Thyroid gland (tissue), 4 donors: Measurements from ENCODE around the gene ZNF618.

Experiments
- CTCF ChIP-seq, 6 experiments: fragments of 200-600 bp in 3 of 6; fragments of 450-650 bp in 3 of 6; sonication (generic) in 3 of 6; IDR thresholded peaks; one replicate each; pipeline ENCODE4 v1.5.1; 2016 to 2019; ENCODE audit warnings: antibody characterized with exemption in 6 of 6, mild to moderate bottlenecking in 2 of 6, inconsistent platforms in 1 of 6, moderate library complexity in 1 of 6
- POLR2A ChIP-seq, 2 donors: fragments of 450-650 bp; IDR thresholded peaks; one replicate each; pipeline ENCODE4 v1.6.1; 2017; ENCODE audit warnings: antibody characterized with exemption in 2 of 2, mild to moderate bottlenecking in 2 of 2, moderate library complexity in 1 of 2

GRCh38 chr9:114070188-114071103 lies 194.3 kb downstream of the ZNF618 start:
- TF ChIP-seq CTCF (IDR thresholded peaks at IDR 0.05) (no peak), POLR2A (IDR thresholded peaks at IDR 0.05) (no peak)
